T-helper 9 cell (primary cell): Measurements from ENCODE around the gene PRKCE.
"Not testable (repeated sequence)": the region's sequence is repeated elsewhere in the genome, so short reads cannot be mapped to it uniquely, and the experiment has no call there.

Source experiments
- DNase-seq: peaks from one replicate; pipeline ENCODE4 v3.0.0-alpha.2; 2020

Gene PRKCE

GRCh38 chr2:45670646-45671045 is 19.2 kb downstream of the PRKCE start:
- no peak for DNase-seq

GRCh38 chr2:45672138-45672537 is 20.7 kb downstream of the PRKCE start:
- DNase-seq, result no peak

GRCh38 chr2:45674035-45674816 is 22.8 kb downstream of the PRKCE start:
- no peak for DNase-seq

GRCh38 chr2:45675263-45675812 is 23.9 kb downstream of the PRKCE start:
- no peak for DNase-seq

GRCh38 chr2:45676088-45676487 is 24.6 kb downstream of the PRKCE start:
- DNase-seq, result no peak

- DNase-seq, result no peak
These were observed 27.4 kb downstream of the PRKCE start for GRCh38 chr2:45678791-45679348.

- DNase-seq, result no peak
These were observed 29.0 kb downstream of the PRKCE start for GRCh38 chr2:45680351-45680967.

- no peak for DNase-seq
These were observed 30.2 kb downstream of the PRKCE start for GRCh38 chr2:45681675-45682074.

GRCh38 chr2:45683292-45683691 is 31.8 kb downstream of the PRKCE start:
- DNase-seq, result no peak

GRCh38 chr2:45684756-45685155 is 33.3 kb downstream of the PRKCE start:
- no peak for DNase-seq

GRCh38 chr2:45685260-45685659 is 33.8 kb downstream of the PRKCE start:
- DNase-seq, result no peak

- DNase-seq, result no peak
These were observed 36.5 kb downstream of the PRKCE start for GRCh38 chr2:45687964-45688363.

- no peak for DNase-seq
These were observed 37.2 kb downstream of the PRKCE start for GRCh38 chr2:45688479-45689298.

- DNase-seq, result no peak
These were observed 38.8 kb downstream of the PRKCE start for GRCh38 chr2:45690231-45690630.

- no peak for DNase-seq
These were observed 39.9 kb downstream of the PRKCE start for GRCh38 chr2:45691171-45691999.

GRCh38 chr2:45692566-45692965 is 41.1 kb downstream of the PRKCE start:
- DNase-seq, result no peak

GRCh38 chr2:45695480-45696007 is 44.1 kb downstream of the PRKCE start:
- DNase-seq, result not testable (repeated sequence)

- DNase-seq, result no peak
These were observed 45.2 kb downstream of the PRKCE start for GRCh38 chr2:45696708-45697107.

- DNase-seq, result no peak
These were observed 45.7 kb downstream of the PRKCE start for GRCh38 chr2:45697190-45697589.

- no peak for DNase-seq
These were observed 47.1 kb downstream of the PRKCE start for GRCh38 chr2:45698554-45698953.

GRCh38 chr2:45699032-45699658 is 47.7 kb downstream of the PRKCE start:
- DNase-seq, result no peak
